IMR-90 (cell line): ENCODE measurements around the gene YAE1. TPM values are rescaled to one million over a fixed set of nuclear protein-coding genes. Genes with fewer than 3 reads are reported as not detected.

Experiments used
- ATAC-seq: fragments of 200-7000 bp; cut with Tn5 transposase; 2 replicates; pipeline ENCODE4 v1.9.1; 2020; ENCODE audit warnings: low read depth, mild to moderate bottlenecking, moderate library complexity
- BruUV-seq: library from RNA; stranded (reverse); fragments of 400-500 nt; replicated peaks from 2 replicates; lab custom pipeline; 2021; lab: Mats Ljungman, UMichigan
- CTCF ChIA-PET: fragments of 300-600 bp; formaldehyde crosslinking; extraction: SDS; loops from one replicate; lab custom pipeline; 2021; ENCODE audit warnings: antibody characterized with exemption; lab: Yijun Ruan, JAX
- POLR2A ChIA-PET: fragments of 300-600 bp; sonication (Branson Sonifier 250); formaldehyde crosslinking; loops from one replicate; lab custom pipeline; 2022; ENCODE audit warnings: antibody characterized with exemption; ENCODE audit not compliant: unreplicated experiment; lab: Charles Lee
- DNase-seq: peaks from one replicate; pipeline ENCODE4 v3.0.0; 2013
- H2AFZ ChIP-seq: replicated peaks from 2 replicates; pipeline ENCODE3; 2013; ENCODE audit warnings: low read length, mild to moderate bottlenecking; ENCODE audit not compliant: poor library complexity
- H2AK5ac ChIP-seq: 2 replicates; pipeline ENCODE4 v1.6.1; 2013; ENCODE audit warnings: low read depth, low read length, inconsistent platforms
- H2AK9ac ChIP-seq: replicated peaks from 2 replicates; pipeline ENCODE3; 2013; ENCODE audit warnings: mild to moderate bottlenecking, low read depth, low read length, moderate library complexity; ENCODE audit not compliant: poor library complexity
- H2BK120ac ChIP-seq: 2 replicates; pipeline ENCODE4 v1.6.1; 2013; ENCODE audit warnings: low read depth, low read length, inconsistent platforms
- H2BK15ac ChIP-seq: 3 replicates; pipeline ENCODE4 v1.6.1; 2013; ENCODE audit warnings: low read depth, low read length, inconsistent platforms
- H2BK20ac ChIP-seq: 2 replicates; pipeline ENCODE4 v1.6.1; 2013; ENCODE audit warnings: low read depth, mild to moderate bottlenecking, inconsistent platforms, low read length, moderate library complexity
- H2BK5ac ChIP-seq: 2 replicates; pipeline ENCODE4 v1.6.1; 2013; ENCODE audit warnings: mild to moderate bottlenecking, low read depth, low read length, inconsistent platforms; ENCODE audit not compliant: poor library complexity, severe bottlenecking
- H3K14ac ChIP-seq: replicated peaks from 2 replicates; pipeline ENCODE4 v1.6.1; 2013; ENCODE audit warnings: low read depth, low read length, inconsistent platforms
- H3K18ac ChIP-seq: 2 replicates; pipeline ENCODE4 v1.6.1; 2013; ENCODE audit warnings: low read depth, low read length, control low read depth
- H3K23ac ChIP-seq: 2 replicates; pipeline ENCODE4 v1.6.1; 2013; ENCODE audit warnings: low read depth, low read length, inconsistent platforms
- H3K27ac ChIP-seq: 2 replicates; pipeline ENCODE4 v1.5.1; 2013; ENCODE audit warnings: mild to moderate bottlenecking, control low read depth, low read length; ENCODE audit not compliant: insufficient read depth
- H3K27me3 ChIP-seq: 2 replicates; pipeline ENCODE4 v1.6.1; 2013; ENCODE audit warnings: low read length; ENCODE audit not compliant: control insufficient read depth, insufficient read depth
- H3K36me3 ChIP-seq: 2 replicates; pipeline ENCODE4 v1.6.1; 2013; ENCODE audit warnings: low read length, mixed read lengths; ENCODE audit not compliant: control insufficient read depth, insufficient read depth
- H3K4ac ChIP-seq: 2 replicates; pipeline ENCODE4 v1.6.1; 2013; ENCODE audit warnings: low read depth, low read length, inconsistent platforms
- H3K4me1 ChIP-seq: 2 replicates; pipeline ENCODE4 v1.6.1; 2013; ENCODE audit warnings: low read length, mixed read lengths; ENCODE audit not compliant: control insufficient read depth, insufficient read depth
- H3K4me2 ChIP-seq: 2 replicates; pipeline ENCODE4 v1.6.1; 2013; ENCODE audit warnings: low read depth, mild to moderate bottlenecking, control low read depth, low read length, moderate library complexity
- H3K4me3 ChIP-seq: 2 replicates; pipeline ENCODE4 v1.5.1; 2013; ENCODE audit warnings: low read depth, mild to moderate bottlenecking, control low read depth, low read length, moderate library complexity; ENCODE audit not compliant: insufficient read depth
- H3K56ac ChIP-seq: 2 replicates; pipeline ENCODE4 v1.6.1; 2013; ENCODE audit warnings: low read length, inconsistent platforms; ENCODE audit not compliant: insufficient read depth; ENCODE audit errors: extremely low read depth
- H3K79me1 ChIP-seq, 2 experiments: 2 replicates each; pipeline ENCODE4 v1.6.1; 2013; ENCODE audit warnings: low read length in 2 of 2, inconsistent platforms in 1 of 2, low read depth in 1 of 2
- H3K9ac ChIP-seq: 2 replicates; pipeline ENCODE4 v1.6.1; 2013; ENCODE audit warnings: low read depth, low read length, control low read depth
- H3K9me1 ChIP-seq: 2 replicates; pipeline ENCODE4 v1.6.1; 2013; ENCODE audit warnings: low read length, inconsistent platforms; ENCODE audit not compliant: insufficient read depth
- H3K9me3 ChIP-seq: 2 replicates; pipeline ENCODE4 v1.6.1; 2013; ENCODE audit warnings: low read length; ENCODE audit not compliant: control insufficient read depth, insufficient read depth
- H4K20me1 ChIP-seq: 2 replicates; pipeline ENCODE4 v1.6.1; 2013; ENCODE audit warnings: low read length, inconsistent platforms; ENCODE audit not compliant: insufficient read depth
- H4K5ac ChIP-seq: 2 replicates; pipeline ENCODE4 v1.6.1; 2013; ENCODE audit warnings: mild to moderate bottlenecking, low read depth, low read length, control low read depth
- H4K8ac ChIP-seq, 2 experiments: 2 replicates each; pipeline ENCODE4 v1.6.1; 2013; ENCODE audit warnings: low read depth in 2 of 2, low read length in 2 of 2, control low read depth in 1 of 2, inconsistent platforms in 1 of 2
- H4K91ac ChIP-seq: 2 replicates; pipeline ENCODE4 v1.6.1; 2013; ENCODE audit warnings: low read depth, low read length, inconsistent platforms; ENCODE audit not compliant: insufficient read depth
- BHLHE40 ChIP-seq: fragments of 150-350 bp; IDR thresholded peaks from 2 replicates; pipeline ENCODE4 v1.6.1; 2016; ENCODE audit warnings: mild to moderate bottlenecking, low read depth, low read length
- CEBPB ChIP-seq: IDR thresholded peaks from 2 replicates; pipeline ENCODE4 v1.6.1; 2012; ENCODE audit warnings: low read depth, low read length, improper control_type of control experiment
- CHD1 ChIP-seq: IDR thresholded peaks from 2 replicates; pipeline ENCODE4 v1.6.1; 2012; ENCODE audit warnings: low read depth, low read length, improper control_type of control experiment
- FOS ChIP-seq: fragments of 150-350 bp; IDR thresholded peaks from 2 replicates; pipeline ENCODE4 v1.6.1; 2016; ENCODE audit warnings: low read depth, low read length
- MAFK ChIP-seq: IDR thresholded peaks from 2 replicates; pipeline ENCODE4 v1.6.1; 2012; ENCODE audit warnings: low read depth, low read length, improper control_type of control experiment
- NFE2L2 ChIP-seq: fragments of 150-350 bp; IDR thresholded peaks from 2 replicates; pipeline ENCODE4 v1.6.1; 2016; ENCODE audit warnings: low read depth, mild to moderate bottlenecking, low read length
- POLR2A ChIP-seq: IDR thresholded peaks from 2 replicates; pipeline ENCODE4 v1.6.1; 2012; ENCODE audit warnings: mild to moderate bottlenecking, low read depth, low read length
- RAD21 ChIP-seq: IDR thresholded peaks from 2 replicates; pipeline ENCODE4 v1.6.1; 2012; ENCODE audit warnings: low read length, improper control_type of control experiment
- RCOR1 ChIP-seq: IDR thresholded peaks from 2 replicates; pipeline ENCODE4 v1.6.1; 2012; ENCODE audit warnings: mild to moderate bottlenecking, low read length, improper control_type of control experiment; ENCODE audit not compliant: insufficient replicate concordance
- RFX5 ChIP-seq: IDR thresholded peaks from 2 replicates; pipeline ENCODE4 v1.8.0; 2012; ENCODE audit warnings: low read depth, mild to moderate bottlenecking, low read length, moderate library complexity
- SMC3 ChIP-seq: fragments of 150-350 bp; IDR thresholded peaks from 2 replicates; pipeline ENCODE4 v1.6.1; 2016; ENCODE audit warnings: low read depth, mild to moderate bottlenecking, antibody characterized with exemption, low read length, moderate library complexity
- dilution Hi-C: fragments of 300-500 bp; cut with HindIII; formaldehyde crosslinking; loops from one replicate; pipeline ENCODE4 v1.14.3; 2018; ENCODE audit warnings: low sequenced_read_pairs; ENCODE audit not compliant: unreplicated experiment
- in situ Hi-C: fragments of 300-500 bp; cut with MboI; formaldehyde crosslinking; loops from 3 replicates; pipeline ENCODE4 v1.14.3; 2019; ENCODE audit warnings: low sequenced_read_pairs, inconsistent platforms, mixed read lengths
- intact Hi-C: fragments of 100-400 bp; cut with micrococcal nuclease; formaldehyde crosslinking; loops from 2 replicates; pipeline ENCODE4 v1.10.0; 2022
- polyA plus RNA-seq, 3 experiments: library from polyadenylated mRNA; depleted of rRNA; stranded (reverse); fragments of >200 nt; gene quantifications; 2 replicates each; pipeline ENCODE4 v1.2.3, GENCODE V29; 2012; ENCODE audit warnings: low replicate concordance in 1 of 3
- total RNA-seq: library from RNA; depleted of rRNA; stranded (reverse); fragments of >200 nt; gene quantifications from 2 replicates; pipeline ENCODE4 v1.2.3, GENCODE V29; 2012

YAE1 gene
- total and polyA plus RNA-seq, 2 of the 4 experiments (the other 2 are of a cell fraction), result 28.6 to 36.7 TPM

DNA sequence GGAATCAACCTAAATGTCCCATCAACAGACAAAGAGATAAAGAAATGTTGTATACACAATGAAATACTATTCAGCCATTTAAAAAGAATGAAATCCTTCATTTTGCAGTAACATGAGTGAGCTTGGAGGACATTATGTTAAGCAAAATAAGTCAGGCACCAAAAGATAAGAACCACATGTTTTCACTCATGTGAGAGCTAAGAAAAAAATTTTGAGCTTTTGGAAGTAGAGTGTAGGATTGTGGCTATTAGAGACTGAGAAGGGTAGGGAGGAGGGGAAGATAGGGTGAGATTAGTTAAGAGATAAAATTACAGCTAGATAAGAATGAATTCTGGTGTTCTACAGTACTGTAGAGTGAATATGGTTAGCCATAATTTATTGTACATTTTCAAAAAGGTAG lies 8.3 kb upstream of the YAE1 start:
- no peak overlapping the region for H3K4me3 ChIP-seq
- no peak overlapping the region for H3K18ac ChIP-seq
- H3K36me3 ChIP-seq, result no peaks in the 10 kb centered on the region
- H3K9ac ChIP-seq, result no peak overlapping the region
- H4K8ac ChIP-seq, result no peak overlapping the region
- no peak overlapping the region for H3K27ac ChIP-seq
- no peak overlapping the region for H2BK15ac ChIP-seq
- H3K79me1 ChIP-seq, result no peaks in the 10 kb centered on the region
- no peak overlapping the region for H3K14ac ChIP-seq
- H3K9me1 ChIP-seq, result no peaks in the 10 kb centered on the region
- dilution Hi-C loops, result no loop called here
- TF ChIP-seq RCOR1 (no peak), POLR2A (no peak), CHD1 (no peak), RAD21 (no peak), BHLHE40 (no peak), NFE2L2 (no peak), SMC3 (no peak), CEBPB (no peak), RFX5 (no peak), FOS (no peak), MAFK (no peak)
- no peak for ATAC-seq
- no peak for DNase-seq
- peaks cover 8% of the 10 kb centered on the region for H3K27me3 ChIP-seq
- no peak overlapping the region for H4K5ac ChIP-seq
- in situ Hi-C loops, result no loop called here
- H3K9me3 ChIP-seq, result no peaks in the 10 kb centered on the region
- intact Hi-C loops, result no loop called here
- H4K91ac ChIP-seq, result no peak overlapping the region
- no peaks in the 10 kb centered on the region for H3K4me1 ChIP-seq
- H2AK5ac ChIP-seq, result no peak overlapping the region
- H3K4me2 ChIP-seq, result no peak overlapping the region
- CTCF ChIA-PET, result no interaction called here
- H3K56ac ChIP-seq, result no peak overlapping the region
- no peak overlapping the region for H2AFZ ChIP-seq
- no peak overlapping the region for H2BK5ac ChIP-seq
- no peak overlapping the region for H2AK9ac ChIP-seq
- POLR2A ChIA-PET, result no interaction called here
- no peak overlapping the region for H2BK20ac ChIP-seq
- H3K23ac ChIP-seq, result no peak overlapping the region
- H4K20me1 ChIP-seq, result no peaks in the 10 kb centered on the region
- BruUV-seq, result no TSS peak
- no peak overlapping the region for H2BK120ac ChIP-seq
- no peak overlapping the region for H3K4ac ChIP-seq
